HEK293T (cell line): ENCODE results near the gene NFYA.

Experiments
- NFRKB ChIP-seq: fragments of 450-650 bp; IDR thresholded peaks from 2 replicates; pipeline ENCODE4 v1.6.1; 2016; ENCODE audit warnings: mild to moderate bottlenecking, moderate library complexity
- PKNOX1 ChIP-seq: fragments of 450-650 bp; IDR thresholded peaks from 2 replicates; pipeline ENCODE4 v1.6.1; 2016
- SUZ12 ChIP-seq: fragments of 450-650 bp; IDR thresholded peaks from 2 replicates; pipeline ENCODE4 v1.6.1; 2016; ENCODE audit warnings: mild to moderate bottlenecking

- TF ChIP-seq PKNOX1 (no peak), SUZ12 (no peak), NFRKB (no peak)
Measured at GRCh38 chr6:41028561-41029412, 44.0 kb upstream of the NFYA start.
